Adrenal gland (tissue), 12 donors: ENCODE results near the gene GALP. TPM values are rescaled to one million over a fixed set of nuclear protein-coding genes. Genes with fewer than 3 reads are reported as not detected.

Experiments used
- DNase-seq, 7 donors: peaks; one replicate each; pipeline ENCODE4 v3.0.0-alpha.2; 2019 to 2020
- H3K27ac ChIP-seq, 5 donors: fragments of 200-600 bp; sonication (generic) in 4 of 5; 1 replicate in 3 of 5; 2 replicates in 2 of 5; pipeline versions ENCODE4 v1.5.1 to v1.8.0; 2016 to 2020; ENCODE audit warnings: mild to moderate bottlenecking in 1 of 5
- H3K27me3 ChIP-seq: fragments of 200-600 bp; 2 replicates; pipeline ENCODE4 v1.8.0; 2021
- H3K36me3 ChIP-seq, 2 donors: fragments of 200-600 bp; replicated peaks in 1 of 2; 1 replicate in 1 of 2; 2 replicates in 1 of 2; pipeline versions ENCODE4 v1.5.1 to v1.8.0; 2018 to 2022
- H3K4me1 ChIP-seq, 2 donors: fragments of 200-600 bp; replicated peaks in 1 of 2; 1 replicate in 1 of 2; 2 replicates in 1 of 2; pipeline versions ENCODE4 v1.5.1 to v1.8.0; 2018 to 2021
- H3K4me3 ChIP-seq, 4 donors: fragments of 200-600 bp; sonication (generic) in 3 of 4; one replicate each; pipeline ENCODE4 v1.5.1; 2016 to 2018
- H3K9me3 ChIP-seq, 3 donors: fragments of 200-600 bp; sonication (generic) in 1 of 3; replicated peaks in 1 of 3; 1 replicate in 2 of 3; 2 replicates in 1 of 3; pipeline versions ENCODE4 v1.5.1 to v1.8.0; 2016 to 2021
- POLR2A ChIP-seq, 2 donors: fragments of 450-650 bp; IDR thresholded peaks; one replicate each; pipeline ENCODE4 v1.6.1; 2017; ENCODE audit warnings: antibody characterized with exemption in 2 of 2, mild to moderate bottlenecking in 2 of 2, moderate library complexity in 1 of 2
- WGBS, 4 donors: extraction: QIAGEN DNeasy Blood & Tissue Kit in 2 of 4; methylation state at CpG; one replicate each; pipeline versions ENCODE4 v1.1.5 to v1.1.7; 2013 to 2017; 5-methylcytosine and 5-hydroxymethylcytosine counted together
- intact Hi-C, 2 donors: fragments of 100-400 bp; cut with DNase I; formaldehyde crosslinking; loops; one replicate each; pipeline versions ENCODE4 v1.14.1 to v1.15.0; 2022 to 2023
- polyA plus RNA-seq, 3 donors: library from polyadenylated mRNA; stranded (reverse); fragments of 200-250 nt in 2 of 3; fragments of 350-450 nt in 1 of 3; fragmentation: Illumina TruSeq in 1 of 3; extraction: RNeasy Lipid Tissue Mini Kit (QIAGEN cat#74804) in 1 of 3; gene quantifications; one replicate each; pipeline ENCODE4 v1.2.3, GENCODE V29; 2013 to 2014
- total RNA-seq, 9 donors: library from RNA; depleted of rRNA in 4 of 9; stranded (reverse); fragments of >200 nt in 4 of 9; fragments of 120-200 nt in 1 of 9; fragmentation: NEBNext Ultra II Directional in 1 of 9; extraction: Animal tissue kit (Norgen Biotek cat#: 25700) in 1 of 9; gene quantifications; one replicate each; pipeline versions ENCODE4 v1.1.0 to v1.2.4, GENCODE V29; 2013 to 2023
- TF ChIP-seq, protein P1 (sequence below), 6 experiments: fragments of 450-650 bp in 4 of 6; fragments of 200-600 bp in 2 of 6; sonication (generic) in 1 of 6; IDR thresholded peaks; 1 replicate in 5 of 6; 2 replicates in 1 of 6; pipeline versions ENCODE4 v1.5.1 to v1.8.0; 2016 to 2021; ENCODE audit warnings: antibody characterized with exemption in 6 of 6, mild to moderate bottlenecking in 2 of 6, moderate library complexity in 1 of 6
- donor health status: healthy with polysubstance abuse.
- donor health status: Bipolar disorder and iron deficiency.
- donor health status: DM: yes; HTN: yes; CAD: no.
- donor health status: DM: no; HTN: no; CAD: no.
- donor health status: DM: no; HTN: no; CAD: no.
- donor health status: DM: yes; HTN: yes; CAD: no.

GALP gene
- total and polyA plus RNA-seq, 12 donors = not detected

DNA sequence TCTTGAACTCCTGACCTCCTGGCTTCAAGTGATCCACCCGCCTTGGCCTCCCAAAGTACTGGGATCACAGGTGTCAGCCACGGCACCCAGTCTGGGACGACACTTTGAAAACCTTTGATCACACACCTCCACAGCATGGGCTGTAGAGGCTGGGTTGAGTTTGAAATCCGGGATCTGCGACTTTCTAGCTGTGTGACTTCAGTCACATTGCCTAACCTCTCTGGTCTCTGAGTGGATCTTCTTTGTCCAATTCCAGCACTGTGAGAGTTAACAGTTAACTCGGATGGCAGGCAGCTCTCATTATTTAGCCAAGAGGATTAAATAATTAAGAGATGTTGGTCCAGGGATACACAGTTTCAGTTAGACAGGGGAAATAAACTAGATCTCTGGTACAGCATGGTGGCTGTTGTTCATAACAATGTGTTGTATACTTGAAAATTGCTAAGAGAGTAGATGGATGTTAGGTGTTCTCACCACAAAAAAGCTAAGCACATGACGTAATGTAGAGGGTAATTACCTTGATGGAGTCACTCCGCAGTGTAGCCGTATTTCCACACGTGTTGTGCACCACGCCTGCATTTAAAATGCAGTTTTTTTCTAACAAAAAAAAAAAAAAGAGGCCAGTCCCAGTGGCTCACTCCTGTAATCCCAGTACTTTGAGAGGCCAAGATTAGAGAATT is 1.9 kb downstream of the GALP start:
- H3K4me1 ChIP-seq = no peaks in the 10 kb centered on the region
- no peak overlapping the region for H3K27ac ChIP-seq
- H3K4me3 ChIP-seq = no peak overlapping the region
- intact Hi-C loops = no loop called here
- no peak for TF ChIP-seq POLR2A (IDR thresholded peaks at IDR 0.05)
- TF ChIP-seq, protein P1, sequence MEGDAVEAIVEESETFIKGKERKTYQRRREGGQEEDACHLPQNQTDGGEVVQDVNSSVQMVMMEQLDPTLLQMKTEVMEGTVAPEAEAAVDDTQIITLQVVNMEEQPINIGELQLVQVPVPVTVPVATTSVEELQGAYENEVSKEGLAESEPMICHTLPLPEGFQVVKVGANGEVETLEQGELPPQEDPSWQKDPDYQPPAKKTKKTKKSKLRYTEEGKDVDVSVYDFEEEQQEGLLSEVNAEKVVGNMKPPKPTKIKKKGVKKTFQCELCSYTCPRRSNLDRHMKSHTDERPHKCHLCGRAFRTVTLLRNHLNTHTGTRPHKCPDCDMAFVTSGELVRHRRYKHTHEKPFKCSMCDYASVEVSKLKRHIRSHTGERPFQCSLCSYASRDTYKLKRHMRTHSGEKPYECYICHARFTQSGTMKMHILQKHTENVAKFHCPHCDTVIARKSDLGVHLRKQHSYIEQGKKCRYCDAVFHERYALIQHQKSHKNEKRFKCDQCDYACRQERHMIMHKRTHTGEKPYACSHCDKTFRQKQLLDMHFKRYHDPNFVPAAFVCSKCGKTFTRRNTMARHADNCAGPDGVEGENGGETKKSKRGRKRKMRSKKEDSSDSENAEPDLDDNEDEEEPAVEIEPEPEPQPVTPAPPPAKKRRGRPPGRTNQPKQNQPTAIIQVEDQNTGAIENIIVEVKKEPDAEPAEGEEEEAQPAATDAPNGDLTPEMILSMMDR (IDR thresholded peaks at IDR 0.05) = no peak
- H3K27me3 ChIP-seq = no peaks in the 10 kb centered on the region
- H3K36me3 ChIP-seq = no peaks in the 10 kb centered on the region
- WGBS, 4 donors = 42 to 79% (median 74%) methylated on average over 11 of the region's 11 CpGs
- H3K9me3 ChIP-seq = no peaks in the 10 kb centered on the region
- DNase-seq = no peak

DNA sequence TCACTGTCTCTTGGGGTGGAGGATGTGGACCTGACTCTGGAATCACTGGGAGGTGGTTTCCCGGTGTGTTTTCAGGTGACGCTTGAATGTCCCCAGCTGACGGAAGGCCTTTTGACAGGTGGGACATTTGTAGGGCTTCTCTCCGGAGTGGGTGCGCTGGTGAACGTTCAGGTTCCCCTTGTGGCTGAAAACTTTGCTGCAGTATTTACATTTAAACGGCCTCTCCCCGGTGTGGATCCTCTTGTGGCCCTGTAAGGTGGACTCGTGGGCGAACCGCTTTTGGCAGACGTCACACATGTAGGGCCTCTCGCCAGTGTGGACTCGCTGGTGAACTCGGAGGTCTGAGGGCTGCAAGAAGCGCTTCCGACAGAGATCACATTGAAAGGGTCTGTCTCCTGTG is 14.0 kb downstream of the GALP start:
- intact Hi-C loops = no loop called here
- DNase-seq = no peak
- no peak overlapping the region for H3K27ac ChIP-seq
- H3K27me3 ChIP-seq = no peaks in the 10 kb centered on the region
- H3K9me3 ChIP-seq = no peaks in the 10 kb centered on the region
- no peaks in the 10 kb centered on the region for H3K4me1 ChIP-seq
- no peaks in the 10 kb centered on the region for H3K36me3 ChIP-seq
- H3K4me3 ChIP-seq = no peak overlapping the region
- WGBS, 4 donors = 75 to 85% (median 81%) methylated on average over 17 of the region's 17 CpGs
- TF ChIP-seq, protein P1 (IDR thresholded peaks at IDR 0.05) = no peak
- no peak for TF ChIP-seq POLR2A (IDR thresholded peaks at IDR 0.05)

DNA sequence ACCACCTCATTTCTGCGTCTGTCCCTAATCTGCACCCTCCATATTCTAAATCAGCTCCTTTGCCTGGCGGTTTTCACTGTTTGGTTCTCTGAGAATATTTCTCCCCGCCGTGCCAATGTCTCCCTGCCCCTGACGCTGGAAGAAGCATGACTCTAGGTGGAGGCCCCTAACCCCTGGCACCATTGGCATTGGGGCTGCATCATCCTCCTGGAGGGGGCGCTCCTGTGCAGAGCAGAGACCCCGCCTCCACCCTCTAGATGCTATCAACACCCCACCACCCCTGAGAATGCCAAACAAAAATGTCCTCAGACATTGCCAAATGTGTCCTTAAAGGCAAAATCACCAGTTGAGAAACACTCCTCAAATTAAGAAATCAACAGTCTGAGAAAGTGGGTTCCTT is 15.3 kb downstream of the GALP start:
- 74 to 88% (median 78%) methylated on average over 5 to 7 of the region's 7 CpGs for WGBS, 4 donors
- Histone ChIP-seq H3K9me3 (no peaks in the 10 kb centered on the region), H3K4me1 (no peaks in the 10 kb centered on the region), H3K27ac (no peak overlapping the region), H3K4me3 (no peak overlapping the region), H3K27me3 (no peaks in the 10 kb centered on the region), H3K36me3 (no peaks in the 10 kb centered on the region)
- TF ChIP-seq, protein P1 (IDR thresholded peaks at IDR 0.05) = no peak
- TF ChIP-seq POLR2A (IDR thresholded peaks at IDR 0.05) = no peak
- intact Hi-C loops = no loop called here
- DNase-seq = no peak

DNA sequence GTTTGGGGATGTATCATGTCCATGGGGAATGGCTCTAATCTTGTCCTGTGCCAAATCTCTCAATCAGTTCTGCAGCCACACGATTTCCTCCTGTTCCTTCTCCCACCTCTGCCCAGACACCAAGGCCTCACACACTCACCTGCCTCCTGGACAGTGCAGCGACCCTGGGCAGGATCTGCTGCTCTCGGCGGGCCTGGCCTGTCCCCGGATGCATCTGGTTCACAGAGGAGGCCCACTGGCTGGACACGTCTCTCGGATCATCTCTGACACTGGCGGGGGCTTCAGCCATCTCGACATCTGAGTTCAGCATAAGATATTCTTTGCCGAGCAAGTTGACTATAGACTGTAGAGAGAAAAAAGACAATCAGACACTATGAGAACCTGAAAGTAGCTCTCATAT is 15.9 kb downstream of the GALP start:
- Histone ChIP-seq H3K9me3 (no peaks in the 10 kb centered on the region), H3K4me1 (no peaks in the 10 kb centered on the region), H3K27ac (no peak overlapping the region), H3K27me3 (no peaks in the 10 kb centered on the region), H3K36me3 (no peaks in the 10 kb centered on the region), H3K4me3 (no peak overlapping the region)
- intact Hi-C loops = no loop called here
- 79 to 88% (median 82%) methylated on average over 8 to 10 of the region's 10 CpGs for WGBS, 4 donors
- DNase-seq = no peak
- no peak for TF ChIP-seq POLR2A (IDR thresholded peaks at IDR 0.05)
- TF ChIP-seq, protein P1 (IDR thresholded peaks at IDR 0.05) = no peak
